Smooth muscle cell (in vitro differentiated cells): ENCODE data around the gene COL6A5. TPM values are rescaled to one million over a fixed set of nuclear protein-coding genes. Genes with fewer than 3 reads are reported as not detected.

Experiments
- DNase-seq: peaks from one replicate; lab custom pipeline; 2025; ENCODE audit not compliant: unreplicated experiment; lab: John Stamatoyannopoulos, UW
- H2AFZ ChIP-seq: fragments of 200-600 bp; sonication (generic); 2 replicates; pipeline ENCODE4 v1.6.0; 2016; ENCODE audit warnings: antibody characterized with exemption, low read depth, mild to moderate bottlenecking
- H3F3A ChIP-seq: fragments of 200-600 bp; sonication (generic); 2 replicates; pipeline ENCODE4 v1.6.0; 2017; ENCODE audit warnings: antibody characterized with exemption, low read depth
- H3K27ac ChIP-seq: fragments of 200-600 bp; sonication (generic); 2 replicates; pipeline ENCODE4 v1.5.1; 2016; ENCODE audit warnings: low read depth, mild to moderate bottlenecking
- H3K27me3 ChIP-seq: fragments of 200-600 bp; sonication (generic); 2 replicates; pipeline ENCODE4 v1.6.1; 2016; ENCODE audit warnings: low read depth, mild to moderate bottlenecking
- H3K36me3 ChIP-seq: fragments of 200-600 bp; sonication (generic); 2 replicates; pipeline ENCODE4 v1.5.1; 2016; ENCODE audit warnings: low read depth
- H3K4me1 ChIP-seq: fragments of 200-600 bp; sonication (generic); 2 replicates; pipeline ENCODE4 v1.5.1; 2016; ENCODE audit warnings: low read depth
- H3K4me2 ChIP-seq: fragments of 200-600 bp; sonication (generic); 2 replicates; pipeline ENCODE4 v1.6.0; 2016; ENCODE audit warnings: mild to moderate bottlenecking
- H3K4me3 ChIP-seq: fragments of 200-600 bp; sonication (generic); 2 replicates; pipeline ENCODE4 v1.5.1; 2016; ENCODE audit warnings: mild to moderate bottlenecking
- H3K79me2 ChIP-seq: fragments of 200-600 bp; sonication (generic); 2 replicates; pipeline ENCODE4 v1.6.0; 2016; ENCODE audit warnings: low read depth, mild to moderate bottlenecking
- H3K9ac ChIP-seq: fragments of 200-600 bp; sonication (generic); 2 replicates; pipeline ENCODE4 v1.6.0; 2016; ENCODE audit warnings: low read depth
- H3K9me3 ChIP-seq: fragments of 200-600 bp; sonication (generic); replicated peaks from 2 replicates; pipeline ENCODE4 v1.5.1; 2016; ENCODE audit warnings: low read depth
- H4K20me1 ChIP-seq: fragments of 200-600 bp; sonication (generic); 2 replicates; pipeline ENCODE4 v1.6.0; 2016; ENCODE audit warnings: low read depth
- WGBS: methylation state at CpG from one replicate; pipeline ENCODE4 v1.1.7; 2016; ENCODE audit warnings: low lambda C conversion rate; 5-methylcytosine and 5-hydroxymethylcytosine counted together
- polyA plus RNA-seq: library from polyadenylated mRNA; unstranded; fragments of >200 nt; fragmentation: Nextera tagmentation; extraction: Ambion mirVana; gene quantifications from 2 replicates; pipeline ENCODE4 v1.2.1, GENCODE V29; 2016
- total RNA-seq: library from RNA; depleted of rRNA; stranded (reverse); fragments of >200 nt; gene quantifications from 2 replicates; pipeline ENCODE4 v1.2.3, GENCODE V29; 2014
- TF ChIP-seq, protein P1 (sequence below): fragments of 200-600 bp; sonication (generic); IDR thresholded peaks from 2 replicates; pipeline ENCODE4 v1.5.1; 2017; ENCODE audit warnings: borderline replicate concordance, mild to moderate bottlenecking, antibody characterized with exemption; ENCODE audit not compliant: insufficient read depth, poor library complexity, severe bottlenecking

COL6A5 gene
- total and polyA plus RNA-seq, 2 experiments from 2014 or later = 1.2 TPM; not detected in 1

DNA sequence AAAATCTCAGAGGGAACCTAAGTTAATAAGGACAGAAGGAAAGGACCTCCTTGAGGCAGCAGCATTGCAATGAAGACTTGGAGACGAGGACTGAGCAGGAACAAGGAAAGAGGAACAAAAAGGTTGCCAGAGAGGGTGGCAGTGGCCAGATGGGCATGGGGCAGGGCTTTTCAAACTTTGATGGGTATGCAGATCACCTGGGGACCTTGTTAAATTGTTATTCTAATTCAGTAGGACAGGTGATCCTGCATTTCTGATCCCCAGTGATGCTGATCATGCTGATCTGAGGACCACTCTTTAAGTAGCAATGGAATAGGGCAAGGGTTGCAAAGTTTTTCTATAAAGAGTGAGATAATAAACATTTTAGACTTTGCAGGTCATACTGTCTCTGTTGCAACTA, 182.6 kb downstream of the COL6A5 start:
- no peaks in the 10 kb centered on the region for H3K79me2 ChIP-seq

DNA sequence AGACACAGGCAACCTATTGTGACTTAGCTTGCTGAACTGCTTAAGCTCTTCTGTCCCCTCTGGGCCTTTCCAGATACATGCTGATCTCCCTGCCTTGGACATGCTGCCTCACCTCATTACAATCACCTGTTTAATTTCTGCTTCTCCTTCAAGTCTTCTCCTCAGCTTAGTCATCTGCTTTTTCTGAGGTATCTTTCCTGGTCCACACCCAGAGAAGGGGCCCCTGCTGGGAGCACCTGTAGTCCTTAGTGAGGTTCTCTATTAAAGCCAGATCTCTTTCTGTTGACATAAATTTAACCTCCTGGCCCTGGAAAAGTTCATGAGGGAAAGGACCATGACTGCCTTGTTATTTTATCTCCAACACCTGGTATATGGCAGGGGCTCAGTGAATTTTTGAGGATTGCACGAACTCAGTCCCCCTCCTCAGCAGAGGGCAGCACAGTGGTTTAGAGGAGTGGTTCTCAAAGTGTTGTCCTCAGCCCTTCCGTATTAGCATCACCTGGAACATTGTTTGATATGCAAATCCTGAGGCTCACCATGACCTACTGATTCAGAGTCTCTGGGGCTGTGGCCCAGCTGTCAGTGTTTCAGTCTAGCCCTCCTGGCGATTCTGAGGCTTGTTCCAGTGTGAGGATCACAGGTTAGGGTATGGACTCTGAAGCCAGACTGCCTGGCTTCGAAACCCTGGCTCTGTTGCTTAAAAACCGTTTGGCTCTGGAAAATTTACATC, 184.2 kb downstream of the COL6A5 start:
- Histone ChIP-seq H3K4me3 (no peak overlapping the region), H3K79me2 (no peaks in the 10 kb centered on the region), H3K9ac (no peak overlapping the region), H4K20me1 (no peaks in the 10 kb centered on the region), H3F3A (no peaks in the 10 kb centered on the region), H3K4me1 (no peaks in the 10 kb centered on the region), H3K36me3 (no peaks in the 10 kb centered on the region), H3K9me3 (no peaks in the 10 kb centered on the region), H3K27ac (no peak overlapping the region), H3K27me3 (no peaks in the 10 kb centered on the region), H2AFZ (no peak overlapping the region), H3K4me2 (no peak overlapping the region)
- DNase-seq = no peak
- TF ChIP-seq, protein P1, sequence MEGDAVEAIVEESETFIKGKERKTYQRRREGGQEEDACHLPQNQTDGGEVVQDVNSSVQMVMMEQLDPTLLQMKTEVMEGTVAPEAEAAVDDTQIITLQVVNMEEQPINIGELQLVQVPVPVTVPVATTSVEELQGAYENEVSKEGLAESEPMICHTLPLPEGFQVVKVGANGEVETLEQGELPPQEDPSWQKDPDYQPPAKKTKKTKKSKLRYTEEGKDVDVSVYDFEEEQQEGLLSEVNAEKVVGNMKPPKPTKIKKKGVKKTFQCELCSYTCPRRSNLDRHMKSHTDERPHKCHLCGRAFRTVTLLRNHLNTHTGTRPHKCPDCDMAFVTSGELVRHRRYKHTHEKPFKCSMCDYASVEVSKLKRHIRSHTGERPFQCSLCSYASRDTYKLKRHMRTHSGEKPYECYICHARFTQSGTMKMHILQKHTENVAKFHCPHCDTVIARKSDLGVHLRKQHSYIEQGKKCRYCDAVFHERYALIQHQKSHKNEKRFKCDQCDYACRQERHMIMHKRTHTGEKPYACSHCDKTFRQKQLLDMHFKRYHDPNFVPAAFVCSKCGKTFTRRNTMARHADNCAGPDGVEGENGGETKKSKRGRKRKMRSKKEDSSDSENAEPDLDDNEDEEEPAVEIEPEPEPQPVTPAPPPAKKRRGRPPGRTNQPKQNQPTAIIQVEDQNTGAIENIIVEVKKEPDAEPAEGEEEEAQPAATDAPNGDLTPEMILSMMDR = no peak
- 48% methylated on average over 5 of the region's 5 CpGs for WGBS

More for the DNA sequence above, 182.6 kb downstream of the COL6A5 start:
- H3F3A ChIP-seq = no peaks in the 10 kb centered on the region
- H3K27me3 ChIP-seq = no peaks in the 10 kb centered on the region
- 87% methylated on average over 1 of the region's 1 CpG for WGBS
- H3K9ac ChIP-seq = no peak overlapping the region
- no peak overlapping the region for H3K4me3 ChIP-seq
- H2AFZ ChIP-seq = no peak overlapping the region
- no peaks in the 10 kb centered on the region for H3K4me1 ChIP-seq
- H3K4me2 ChIP-seq = no peak overlapping the region
- TF ChIP-seq, protein P1 = no peak
- no peaks in the 10 kb centered on the region for H4K20me1 ChIP-seq
- H3K9me3 ChIP-seq = no peaks in the 10 kb centered on the region
- H3K27ac ChIP-seq = no peak overlapping the region
- DNase-seq = no peak
- H3K36me3 ChIP-seq = no peaks in the 10 kb centered on the region

DNA sequence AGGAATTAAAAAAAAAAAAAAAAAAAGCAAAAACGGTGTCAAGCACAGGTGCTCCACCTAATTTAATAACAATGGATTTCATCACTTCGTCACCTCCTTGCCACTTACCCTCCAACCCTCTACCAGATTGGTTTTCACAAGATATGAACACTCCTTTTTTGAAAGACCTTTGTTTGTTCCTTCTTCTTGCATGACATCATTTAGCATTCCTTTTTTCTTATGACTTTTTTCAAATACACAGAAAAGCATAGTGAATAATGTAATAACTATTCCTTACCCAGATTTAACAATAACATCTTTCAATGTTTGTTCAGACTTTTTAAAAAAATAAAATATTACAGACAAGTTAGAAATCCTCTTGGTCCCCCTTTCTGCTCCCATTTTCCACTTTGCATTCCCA, 187.8 kb downstream of the COL6A5 start:
- TF ChIP-seq, protein P1 = no peak
- Histone ChIP-seq H3K4me2 (no peak overlapping the region), H3K9me3 (no peaks in the 10 kb centered on the region), H2AFZ (no peak overlapping the region), H3K36me3 (no peaks in the 10 kb centered on the region), H3K4me3 (no peak overlapping the region), H3K9ac (no peak overlapping the region), H3K27ac (no peak overlapping the region), H4K20me1 (no peaks in the 10 kb centered on the region), H3F3A (no peaks in the 10 kb centered on the region), H3K27me3 (no peaks in the 10 kb centered on the region), H3K4me1 (no peaks in the 10 kb centered on the region), H3K79me2 (no peaks in the 10 kb centered on the region)
- WGBS = 86% methylated on average over 2 of the region's 2 CpGs
- DNase-seq = no peak

Other genes starting within 250 kb of the COL6A5 start
- 1.5 and 1.6 TPM in 2 replicates for gene COL6A6, start 171.5 kb downstream of the COL6A5 start, total RNA-seq
- gene COL6A6, start 171.5 kb downstream of the COL6A5 start, polyA plus RNA-seq = 0.38 and 0.41 TPM in 2 replicates